GM23338 (cell line): Measurements from ENCODE around the gene TBC1D30. TPM values are rescaled to one million over a fixed set of nuclear protein-coding genes. Genes with fewer than 3 reads are reported as not detected.

ENCODE experiments used
- ATAC-seq: fragments of 200-7000 bp; cut with Tn5 transposase; 3 replicates; pipeline ENCODE4 v1.9.1; 2020
- DNase-seq: peaks from one replicate; pipeline ENCODE4 v3.0.0-alpha.2; 2015; ENCODE audit warnings: low spot score
- H2AFZ ChIP-seq: fragments of 200-600 bp; sonication (generic); 2 replicates; pipeline ENCODE4 v1.8.0; 2016; ENCODE audit warnings: antibody characterized with exemption, mild to moderate bottlenecking, moderate library complexity
- H3F3A ChIP-seq: fragments of 200-600 bp; sonication (generic); replicated peaks from 2 replicates; pipeline ENCODE4 v1.8.0; 2017; ENCODE audit warnings: antibody characterized with exemption, mixed run types, low read depth
- H3K27ac ChIP-seq: fragments of 200-600 bp; sonication (generic); 2 replicates; pipeline ENCODE4 v1.6.1; 2016; ENCODE audit warnings: low read depth
- H3K27me3 ChIP-seq: fragments of 200-600 bp; sonication (generic); 2 replicates; pipeline ENCODE4 v1.8.0; 2016; ENCODE audit warnings: mild to moderate bottlenecking, mixed run types, moderate library complexity; ENCODE audit not compliant: insufficient read depth
- H3K36me3 ChIP-seq: fragments of 200-600 bp; sonication (generic); 2 replicates; pipeline ENCODE4 v1.8.0; 2016; ENCODE audit warnings: mild to moderate bottlenecking; ENCODE audit not compliant: insufficient read depth
- H3K4me1 ChIP-seq: fragments of 200-600 bp; sonication (generic); 2 replicates; pipeline ENCODE4 v1.8.0; 2016; ENCODE audit warnings: mild to moderate bottlenecking, moderate library complexity; ENCODE audit not compliant: insufficient read depth
- H3K4me2 ChIP-seq: fragments of 200-600 bp; sonication (generic); 2 replicates; pipeline ENCODE4 v1.7.1; 2017; ENCODE audit warnings: mixed run types
- H3K4me3 ChIP-seq: fragments of 200-600 bp; sonication (generic); 2 replicates; pipeline ENCODE4 v1.6.1; 2016; ENCODE audit warnings: mixed run types
- H3K79me2 ChIP-seq: fragments of 200-600 bp; sonication (generic); replicated peaks from 2 replicates; pipeline ENCODE4 v1.8.0; 2017; ENCODE audit warnings: mild to moderate bottlenecking; ENCODE audit not compliant: insufficient read depth
- H3K9me2 ChIP-seq: fragments of 200-600 bp; sonication (generic); 2 replicates; pipeline ENCODE4 v1.8.0; 2017; ENCODE audit not compliant: insufficient read depth
- H4K20me1 ChIP-seq: fragments of 200-600 bp; sonication (generic); replicated peaks from 2 replicates; pipeline ENCODE4 v1.8.0; 2017; ENCODE audit warnings: mild to moderate bottlenecking; ENCODE audit not compliant: insufficient read depth
- H3K27ac Mint-ChIP-seq: 2 replicates; pipeline ENCODE4 v1.8.0; 2020; ENCODE audit warnings: inconsistent platforms, mild to moderate bottlenecking, moderate library complexity, mixed read lengths
- H3K27me3 Mint-ChIP-seq: 3 replicates; pipeline ENCODE4 v1.8.0; 2022; ENCODE audit warnings: low read depth, mild to moderate bottlenecking, moderate library complexity, mixed read lengths, inconsistent platforms; ENCODE audit not compliant: insufficient read depth, poor library complexity
- H3K36me3 Mint-ChIP-seq: 3 replicates; pipeline ENCODE4 v1.8.0; 2021; ENCODE audit warnings: low read depth, mild to moderate bottlenecking, inconsistent platforms, moderate library complexity, mixed read lengths
- H3K4me1 Mint-ChIP-seq: 3 replicates; pipeline ENCODE4 v1.8.0; 2020; ENCODE audit warnings: mild to moderate bottlenecking, inconsistent platforms, mixed read lengths
- H3K4me3 Mint-ChIP-seq: 3 replicates; pipeline ENCODE4 v1.8.0; 2021; ENCODE audit warnings: moderate library complexity, mild to moderate bottlenecking, inconsistent platforms, mixed read lengths
- H3K9me3 Mint-ChIP-seq: 3 replicates; pipeline ENCODE4 v1.8.0; 2020; ENCODE audit warnings: moderate library complexity, mild to moderate bottlenecking, inconsistent platforms, mixed read lengths
- CREB1 ChIP-seq: fragments of 250-450 bp; sonication (Bioruptor Pico); IDR thresholded peaks from 2 replicates; pipeline ENCODE4 v1.5.0; 2020; ENCODE audit warnings: low read depth, mild to moderate bottlenecking, moderate library complexity
- ETS1 ChIP-seq: IDR thresholded peaks from 2 replicates; pipeline ENCODE4 v1.6.1; 2016; ENCODE audit warnings: antibody characterized with exemption
- EZH2 ChIP-seq: fragments of 200-600 bp; sonication (generic); IDR thresholded peaks from one replicate; pipeline ENCODE4 v1.8.0; 2017; ENCODE audit warnings: antibody characterized with exemption, mild to moderate bottlenecking, low read depth; ENCODE audit not compliant: unreplicated experiment
- EZH2phosphoT487 ChIP-seq: fragments of 200-600 bp; sonication (generic); IDR thresholded peaks from one replicate; pipeline ENCODE4 v1.8.1; 2018; ENCODE audit warnings: antibody characterized with exemption; ENCODE audit not compliant: unreplicated experiment
- JUNB ChIP-seq: IDR thresholded peaks from one replicate; pipeline ENCODE4 v1.6.1; 2016; ENCODE audit warnings: antibody characterized with exemption; ENCODE audit not compliant: unreplicated experiment
- NANOG ChIP-seq: IDR thresholded peaks from 2 replicates; pipeline ENCODE4 v1.6.1; 2016; ENCODE audit warnings: antibody characterized with exemption, borderline replicate concordance
- POLR2AphosphoS5 ChIP-seq: IDR thresholded peaks from 2 replicates; pipeline ENCODE4 v1.6.1; 2016; ENCODE audit warnings: antibody characterized with exemption, low read depth
- REST ChIP-seq: IDR thresholded peaks from one replicate; pipeline ENCODE4 v1.6.1; 2018; ENCODE audit warnings: antibody characterized with exemption; ENCODE audit not compliant: unreplicated experiment
- STAT1 ChIP-seq: IDR thresholded peaks from one replicate; pipeline ENCODE4 v1.6.1; 2016; ENCODE audit warnings: antibody characterized with exemption; ENCODE audit not compliant: unreplicated experiment
- ZNF114 ChIP-seq: fragments of 250-450 bp; sonication (Bioruptor Pico); IDR thresholded peaks from 2 replicates; pipeline ENCODE4 v1.5.0; 2020; ENCODE audit warnings: mild to moderate bottlenecking, moderate library complexity
- ZNF331 ChIP-seq: fragments of 250-450 bp; sonication (Bioruptor Pico); IDR thresholded peaks from 2 replicates; pipeline ENCODE4 v1.5.0; 2020; ENCODE audit warnings: low read depth, mild to moderate bottlenecking, moderate library complexity
- polyA plus RNA-seq: library from polyadenylated mRNA; unstranded; fragments of >200 nt; fragmentation: Nextera tagmentation; extraction: Ambion mirVana; gene quantifications from 2 replicates; pipeline ENCODE4 v1.2.1, GENCODE V29; 2016
- total RNA-seq: library from RNA; depleted of rRNA; stranded (reverse); fragments of >200 nt; shearing (Covaris generic); gene quantifications from 2 replicates; pipeline ENCODE4 v1.2.3, GENCODE V29; 2014
- TF ChIP-seq, protein P1 (sequence below), 2 experiments: fragments of 200-600 bp in 1 of 2; sonication (generic) in 1 of 2; conservative IDR thresholded peaks; 2 replicates each; pipeline versions ENCODE4 v1.5.1 to v1.6.1; 2016 to 2017; ENCODE audit warnings: antibody characterized with exemption in 2 of 2, low read depth in 2 of 2, mild to moderate bottlenecking in 2 of 2, moderate library complexity in 1 of 2
- TF ChIP-seq, protein P2 (sequence below): fragments of 250-450 bp; sonication (Bioruptor Pico); IDR thresholded peaks from 2 replicates; pipeline ENCODE4 v1.5.0; 2020; ENCODE audit warnings: mild to moderate bottlenecking, moderate library complexity

TBC1D30 gene
- total and polyA plus RNA-seq, 2 experiments from 2014 or later, result 2.9 to 9.6 TPM

DNA sequence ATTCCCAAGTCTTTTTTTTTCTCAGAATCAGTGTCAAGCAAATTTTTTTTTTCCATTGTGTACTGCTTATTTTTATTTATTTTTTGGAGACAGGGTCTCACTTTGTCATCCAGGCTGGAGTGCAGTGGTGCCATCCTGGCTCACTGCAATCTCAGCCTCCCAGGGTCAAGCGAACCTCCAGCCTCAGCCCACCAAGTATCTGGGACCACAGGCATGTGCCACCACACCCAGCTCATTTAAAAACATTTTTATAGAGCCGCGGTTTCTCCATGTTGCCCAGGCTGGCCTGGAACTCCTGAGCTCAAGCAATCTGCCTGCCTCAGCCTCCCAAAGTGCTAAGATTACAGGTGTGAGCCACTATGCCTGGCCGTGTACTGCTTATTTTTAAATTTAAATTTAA lies 68.1 kb downstream of the TBC1D30 start:
- Histone ChIP-seq H3K79me2 (no peaks in the 10 kb centered on the region), H3K4me1 (peaks cover 27% of the 10 kb centered on the region)
- TF ChIP-seq, protein P1, sequence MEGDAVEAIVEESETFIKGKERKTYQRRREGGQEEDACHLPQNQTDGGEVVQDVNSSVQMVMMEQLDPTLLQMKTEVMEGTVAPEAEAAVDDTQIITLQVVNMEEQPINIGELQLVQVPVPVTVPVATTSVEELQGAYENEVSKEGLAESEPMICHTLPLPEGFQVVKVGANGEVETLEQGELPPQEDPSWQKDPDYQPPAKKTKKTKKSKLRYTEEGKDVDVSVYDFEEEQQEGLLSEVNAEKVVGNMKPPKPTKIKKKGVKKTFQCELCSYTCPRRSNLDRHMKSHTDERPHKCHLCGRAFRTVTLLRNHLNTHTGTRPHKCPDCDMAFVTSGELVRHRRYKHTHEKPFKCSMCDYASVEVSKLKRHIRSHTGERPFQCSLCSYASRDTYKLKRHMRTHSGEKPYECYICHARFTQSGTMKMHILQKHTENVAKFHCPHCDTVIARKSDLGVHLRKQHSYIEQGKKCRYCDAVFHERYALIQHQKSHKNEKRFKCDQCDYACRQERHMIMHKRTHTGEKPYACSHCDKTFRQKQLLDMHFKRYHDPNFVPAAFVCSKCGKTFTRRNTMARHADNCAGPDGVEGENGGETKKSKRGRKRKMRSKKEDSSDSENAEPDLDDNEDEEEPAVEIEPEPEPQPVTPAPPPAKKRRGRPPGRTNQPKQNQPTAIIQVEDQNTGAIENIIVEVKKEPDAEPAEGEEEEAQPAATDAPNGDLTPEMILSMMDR (conservative IDR thresholded peaks at IDR 0.05; ENCODE audit: low read depth in 2 of 2), result no peak
- TF ChIP-seq NANOG (no peak), EZH2 (no peak), REST (no peak), STAT1 (no peak), CREB1 (CRISPR knock-in tag) (no peak), JUNB (no peak), ZNF114 (CRISPR knock-in tag) (no peak), POLR2AphosphoS5 (no peak), ZNF331 (no peak), EZH2phosphoT487 (no peak), ETS1 (no peak)
- TF ChIP-seq, protein P2, sequence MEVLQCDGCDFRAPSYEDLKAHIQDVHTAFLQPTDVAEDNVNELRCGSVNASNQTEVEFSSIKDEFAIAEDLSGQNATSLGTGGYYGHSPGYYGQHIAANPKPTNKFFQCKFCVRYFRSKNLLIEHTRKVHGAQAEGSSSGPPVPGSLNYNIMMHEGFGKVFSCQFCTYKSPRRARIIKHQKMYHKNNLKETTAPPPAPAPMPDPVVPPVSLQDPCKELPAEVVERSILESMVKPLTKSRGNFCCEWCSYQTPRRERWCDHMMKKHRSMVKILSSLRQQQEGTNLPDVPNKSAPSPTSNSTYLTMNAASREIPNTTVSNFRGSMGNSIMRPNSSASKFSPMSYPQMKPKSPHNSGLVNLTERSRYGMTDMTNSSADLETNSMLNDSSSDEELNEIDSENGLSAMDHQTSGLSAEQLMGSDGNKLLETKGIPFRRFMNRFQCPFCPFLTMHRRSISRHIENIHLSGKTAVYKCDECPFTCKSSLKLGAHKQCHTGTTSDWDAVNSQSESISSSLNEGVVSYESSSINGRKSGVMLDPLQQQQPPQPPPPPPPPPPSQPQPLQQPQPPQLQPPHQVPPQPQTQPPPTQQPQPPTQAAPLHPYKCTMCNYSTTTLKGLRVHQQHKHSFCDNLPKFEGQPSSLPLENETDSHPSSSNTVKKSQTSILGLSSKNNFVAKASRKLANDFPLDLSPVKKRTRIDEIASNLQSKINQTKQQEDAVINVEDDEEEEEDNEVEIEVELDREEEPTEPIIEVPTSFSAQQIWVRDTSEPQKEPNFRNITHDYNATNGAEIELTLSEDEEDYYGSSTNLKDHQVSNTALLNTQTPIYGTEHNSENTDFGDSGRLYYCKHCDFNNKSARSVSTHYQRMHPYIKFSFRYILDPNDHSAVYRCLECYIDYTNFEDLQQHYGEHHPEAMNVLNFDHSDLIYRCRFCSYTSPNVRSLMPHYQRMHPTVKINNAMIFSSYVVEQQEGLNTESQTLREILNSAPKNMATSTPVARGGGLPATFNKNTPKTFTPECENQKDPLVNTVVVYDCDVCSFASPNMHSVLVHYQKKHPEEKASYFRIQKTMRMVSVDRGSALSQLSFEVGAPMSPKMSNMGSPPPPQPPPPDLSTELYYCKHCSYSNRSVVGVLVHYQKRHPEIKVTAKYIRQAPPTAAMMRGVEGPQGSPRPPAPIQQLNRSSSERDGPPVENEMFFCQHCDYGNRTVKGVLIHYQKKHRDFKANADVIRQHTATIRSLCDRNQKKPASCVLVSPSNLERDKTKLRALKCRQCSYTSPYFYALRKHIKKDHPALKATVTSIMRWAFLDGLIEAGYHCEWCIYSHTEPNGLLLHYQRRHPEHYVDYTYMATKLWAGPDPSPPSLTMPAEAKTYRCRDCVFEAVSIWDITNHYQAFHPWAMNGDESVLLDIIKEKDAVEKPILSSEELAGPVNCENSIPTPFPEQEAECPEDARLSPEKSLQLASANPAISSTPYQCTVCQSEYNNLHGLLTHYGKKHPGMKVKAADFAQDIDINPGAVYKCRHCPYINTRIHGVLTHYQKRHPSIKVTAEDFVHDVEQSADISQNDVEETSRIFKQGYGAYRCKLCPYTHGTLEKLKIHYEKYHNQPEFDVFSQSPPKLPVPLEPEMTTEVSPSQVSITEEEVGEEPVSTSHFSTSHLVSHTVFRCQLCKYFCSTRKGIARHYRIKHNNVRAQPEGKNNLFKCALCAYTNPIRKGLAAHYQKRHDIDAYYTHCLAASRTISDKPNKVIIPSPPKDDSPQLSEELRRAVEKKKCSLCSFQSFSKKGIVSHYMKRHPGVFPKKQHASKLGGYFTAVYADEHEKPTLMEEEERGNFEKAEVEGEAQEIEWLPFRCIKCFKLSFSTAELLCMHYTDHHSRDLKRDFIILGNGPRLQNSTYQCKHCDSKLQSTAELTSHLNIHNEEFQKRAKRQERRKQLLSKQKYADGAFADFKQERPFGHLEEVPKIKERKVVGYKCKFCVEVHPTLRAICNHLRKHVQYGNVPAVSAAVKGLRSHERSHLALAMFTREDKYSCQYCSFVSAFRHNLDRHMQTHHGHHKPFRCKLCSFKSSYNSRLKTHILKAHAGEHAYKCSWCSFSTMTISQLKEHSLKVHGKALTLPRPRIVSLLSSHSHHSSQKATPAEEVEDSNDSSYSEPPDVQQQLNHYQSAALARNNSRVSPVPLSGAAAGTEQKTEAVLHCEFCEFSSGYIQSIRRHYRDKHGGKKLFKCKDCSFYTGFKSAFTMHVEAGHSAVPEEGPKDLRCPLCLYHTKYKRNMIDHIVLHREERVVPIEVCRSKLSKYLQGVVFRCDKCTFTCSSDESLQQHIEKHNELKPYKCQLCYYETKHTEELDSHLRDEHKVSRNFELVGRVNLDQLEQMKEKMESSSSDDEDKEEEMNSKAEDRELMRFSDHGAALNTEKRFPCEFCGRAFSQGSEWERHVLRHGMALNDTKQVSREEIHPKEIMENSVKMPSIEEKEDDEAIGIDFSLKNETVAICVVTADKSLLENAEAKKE (CRISPR knock-in tag), result no peak

More for the DNA sequence above, 68.1 kb downstream of the TBC1D30 start:
- Histone ChIP-seq H3K36me3 (no peaks in the 10 kb centered on the region), H3K9me2 (0 out of 2 replicates have a peak, but pooled peaks cover 3% of the 10 kb centered on the region), H3F3A (no peaks in the 10 kb centered on the region), H3K4me3 (no peak overlapping the region), H4K20me1 (no peaks in the 10 kb centered on the region), H3K27ac (no peak overlapping the region), H2AFZ (no peak overlapping the region), H3K27me3 (no peaks in the 10 kb centered on the region), H3K4me2 (no peak overlapping the region)
- no peaks in the 10 kb centered on the region for H3K9me3 Mint-ChIP-seq
- H3K36me3 Mint-ChIP-seq, result no peaks in the 10 kb centered on the region
- H3K4me3 Mint-ChIP-seq, result no peak overlapping the region
- no peak overlapping the region for H3K27ac Mint-ChIP-seq
- no peaks in the 10 kb centered on the region for H3K27me3 Mint-ChIP-seq
- DNase-seq, result no peak
- ATAC-seq, result no peak
- peaks cover 26% of the 10 kb centered on the region for H3K4me1 Mint-ChIP-seq
